ENCODE measurements around the gene GRK5.

GRK5 gene

GRCh38 chr10:119336599-119336998 is 129.2 kb downstream of the GRK5 start:
- TF ChIP-seq CTCF (IDR thresholded peaks at IDR 0.05) (no peak), ZFX (IDR thresholded peaks at IDR 0.05; ENCODE audit: borderline replicate concordance) (no peak)
- H3K27ac ChIP-seq = no peak overlapping the region

- H3K27ac ChIP-seq = no peak overlapping the region
- TF ChIP-seq ZFX (IDR thresholded peaks at IDR 0.05; ENCODE audit: borderline replicate concordance) (no peak), CTCF (IDR thresholded peaks at IDR 0.05) (no peak)
These were observed 129.9 kb downstream of the GRK5 start for GRCh38 chr10:119337223-119337622.

- no peak overlapping the region for H3K27ac ChIP-seq
- TF ChIP-seq ZFX (IDR thresholded peaks at IDR 0.05; ENCODE audit: borderline replicate concordance) = no peak
- no peak for TF ChIP-seq CTCF (IDR thresholded peaks at IDR 0.05)
These were observed 130.5 kb downstream of the GRK5 start for GRCh38 chr10:119337796-119338432.

DNA sequence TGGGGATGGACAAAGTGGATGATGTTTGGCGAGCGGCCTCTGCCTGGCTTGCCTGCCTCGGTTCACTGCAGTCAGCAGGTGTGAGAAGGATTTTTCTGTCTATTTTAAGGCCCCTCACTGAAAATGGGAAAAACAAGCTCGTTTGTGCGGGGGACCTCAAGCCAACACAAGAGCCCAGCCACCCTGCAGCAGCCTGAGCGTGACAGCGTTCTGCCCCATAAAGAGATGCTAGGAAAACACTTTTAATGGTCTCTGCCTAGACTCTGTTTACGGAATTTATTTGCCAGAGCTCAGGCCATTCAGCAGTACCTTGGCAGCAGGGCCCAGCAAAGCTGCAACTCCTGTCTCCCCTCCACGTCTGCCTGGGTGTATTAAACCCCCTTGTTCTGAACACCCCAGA is 131.7 kb downstream of the GRK5 start:
- H3K27ac ChIP-seq = no peak overlapping the region
- TF ChIP-seq ZFX (IDR thresholded peaks at IDR 0.05; ENCODE audit: borderline replicate concordance) (no peak), CTCF (IDR thresholded peaks at IDR 0.05) (no peak)

- TF ChIP-seq ZFX (IDR thresholded peaks at IDR 0.05; ENCODE audit: borderline replicate concordance) (no peak), CTCF (IDR thresholded peaks at IDR 0.05) (no peak)
- no peak overlapping the region for H3K27ac ChIP-seq
These were observed 133.6 kb downstream of the GRK5 start for GRCh38 chr10:119340893-119341458.

DNA sequence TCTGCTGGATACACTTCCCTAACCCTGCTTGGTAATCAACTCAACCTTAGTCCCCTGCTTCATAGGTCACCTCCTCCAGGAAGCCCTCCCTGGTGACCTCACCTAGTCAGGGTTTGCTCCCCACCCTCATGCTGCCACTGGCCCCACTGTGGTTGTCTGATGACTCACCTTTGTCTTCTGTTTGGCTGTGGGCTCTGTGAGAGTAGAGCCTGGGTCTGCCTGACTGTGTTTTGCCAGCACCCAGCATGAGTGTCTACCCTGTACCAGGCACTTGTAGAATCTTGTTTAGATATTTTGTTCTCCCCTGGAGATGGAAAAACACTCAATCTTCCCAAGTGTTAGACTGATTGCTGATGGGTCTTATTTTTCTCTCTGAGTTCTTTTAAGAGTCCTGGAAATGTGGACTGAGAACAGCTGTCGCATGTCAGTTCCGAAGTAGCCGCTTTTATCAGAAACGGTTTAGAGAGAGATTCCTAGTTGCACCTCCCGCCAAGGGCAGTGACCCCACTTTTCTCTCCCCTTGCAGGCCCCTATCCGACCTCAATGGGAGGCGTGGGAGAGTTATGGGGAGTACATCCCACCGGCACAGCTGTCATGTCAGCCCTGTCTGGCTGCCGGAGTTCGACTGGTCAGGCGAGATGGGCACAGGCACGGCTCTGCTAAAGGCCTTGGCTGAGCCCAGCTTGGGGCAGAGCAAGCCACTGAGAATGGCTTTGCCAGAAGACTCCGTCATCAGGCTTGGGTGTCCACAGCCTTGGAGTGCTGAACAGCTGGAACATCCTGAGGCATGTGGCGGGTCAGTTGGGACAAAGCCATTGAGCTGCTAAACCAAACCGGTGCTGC is 134.3 kb downstream of the GRK5 start:
- TF ChIP-seq CTCF (IDR thresholded peaks at IDR 0.05) (no peak), ZFX (IDR thresholded peaks at IDR 0.05; ENCODE audit: borderline replicate concordance) (no peak)
- no peak overlapping the region for H3K27ac ChIP-seq

GRCh38 chr10:119342335-119342734 is 135.0 kb downstream of the GRK5 start:
- H3K27ac ChIP-seq = no peak overlapping the region
- TF ChIP-seq ZFX (IDR thresholded peaks at IDR 0.05; ENCODE audit: borderline replicate concordance) (no peak), CTCF (IDR thresholded peaks at IDR 0.05) (no peak)
